Neural progenitor cell (in vitro differentiated cells): ENCODE data around the gene TCF4. TPM values are rescaled to one million over a fixed set of nuclear protein-coding genes. Genes with fewer than 3 reads are reported as not detected.

Experiments used
- DNase-seq: peaks from one replicate; pipeline ENCODE4 v3.0.0-alpha.2; 2016; ENCODE audit warnings: low spot score
- H2AFZ ChIP-seq: fragments of 200-600 bp; sonication (generic); replicated peaks from 2 replicates; pipeline ENCODE4 v1.6.1; 2016; ENCODE audit warnings: antibody characterized with exemption
- H3F3A ChIP-seq: fragments of 200-600 bp; sonication (generic); 2 replicates; pipeline ENCODE4 v1.6.1; 2016; ENCODE audit warnings: antibody characterized with exemption, low read depth
- H3K27ac ChIP-seq: fragments of 200-600 bp; sonication (generic); 2 replicates; pipeline ENCODE4 v1.5.1; 2016; ENCODE audit warnings: mild to moderate bottlenecking
- H3K27me3 ChIP-seq: fragments of 200-600 bp; sonication (generic); 2 replicates; pipeline ENCODE4 v1.6.1; 2016; ENCODE audit warnings: mild to moderate bottlenecking, moderate library complexity
- H3K36me3 ChIP-seq: fragments of 200-600 bp; sonication (generic); 2 replicates; pipeline ENCODE4 v1.5.1; 2016
- H3K4me1 ChIP-seq: fragments of 200-600 bp; sonication (generic); 2 replicates; pipeline ENCODE4 v1.6.1; 2016; ENCODE audit warnings: mixed run types
- H3K4me2 ChIP-seq: fragments of 200-600 bp; sonication (generic); 2 replicates; pipeline ENCODE4 v1.6.1; 2016
- H3K4me3 ChIP-seq: fragments of 200-600 bp; sonication (generic); 2 replicates; pipeline ENCODE4 v1.5.1; 2016
- H3K79me2 ChIP-seq: fragments of 200-600 bp; sonication (generic); 2 replicates; pipeline ENCODE4 v1.6.1; 2016; ENCODE audit warnings: low read depth
- H3K9ac ChIP-seq: fragments of 200-600 bp; sonication (generic); 2 replicates; pipeline ENCODE4 v1.6.1; 2016
- H3K9me3 ChIP-seq: fragments of 200-600 bp; sonication (generic); 2 replicates; pipeline ENCODE4 v1.5.1; 2016; ENCODE audit warnings: low read depth
- H4K20me1 ChIP-seq: fragments of 200-600 bp; sonication (generic); 2 replicates; pipeline ENCODE4 v1.6.1; 2016; ENCODE audit warnings: low read depth
- H3K27ac Mint-ChIP-seq: 3 replicates; pipeline ENCODE4 v1.8.0; 2021; ENCODE audit warnings: mixed read lengths
- H3K27me3 Mint-ChIP-seq: 2 replicates; pipeline ENCODE4 v1.8.0; 2022; ENCODE audit warnings: low read depth, mild to moderate bottlenecking, inconsistent platforms, moderate library complexity, mixed read lengths; ENCODE audit not compliant: insufficient read depth
- H3K36me3 Mint-ChIP-seq: 3 replicates; pipeline ENCODE4 v1.8.0; 2021; ENCODE audit warnings: mixed read lengths
- H3K4me1 Mint-ChIP-seq: 3 replicates; pipeline ENCODE4 v1.8.0; 2021; ENCODE audit warnings: mixed read lengths
- H3K4me3 Mint-ChIP-seq: 3 replicates; pipeline ENCODE4 v1.8.0; 2021; ENCODE audit warnings: mild to moderate bottlenecking, moderate library complexity, mixed read lengths
- H3K9me3 Mint-ChIP-seq: 3 replicates; pipeline ENCODE4 v1.8.0; 2020; ENCODE audit warnings: mixed read lengths
- EZH2 ChIP-seq: fragments of 200-600 bp; sonication (generic); IDR thresholded peaks from 2 replicates; pipeline ENCODE4 v1.6.1; 2017; ENCODE audit warnings: antibody characterized with exemption, mild to moderate bottlenecking, moderate library complexity
- EZH2phosphoT487 ChIP-seq: fragments of 200-600 bp; sonication (generic); IDR thresholded peaks from 2 replicates; pipeline ENCODE4 v1.6.1; 2017; ENCODE audit warnings: antibody characterized with exemption
- total RNA-seq: library from RNA; depleted of rRNA; stranded (reverse); fragments of >200 nt; gene quantifications from 2 replicates; pipeline ENCODE4 v1.2.3, GENCODE V29; 2015; ENCODE audit warnings: low replicate concordance
- TF ChIP-seq, protein P1 (sequence below): fragments of 200-600 bp; sonication (generic); IDR thresholded peaks from 2 replicates; pipeline ENCODE4 v1.5.1; 2017; ENCODE audit warnings: antibody characterized with exemption, mild to moderate bottlenecking

Gene TCF4
- total RNA-seq, 1 donor from 2014 or later, result 161 TPM

DNA sequence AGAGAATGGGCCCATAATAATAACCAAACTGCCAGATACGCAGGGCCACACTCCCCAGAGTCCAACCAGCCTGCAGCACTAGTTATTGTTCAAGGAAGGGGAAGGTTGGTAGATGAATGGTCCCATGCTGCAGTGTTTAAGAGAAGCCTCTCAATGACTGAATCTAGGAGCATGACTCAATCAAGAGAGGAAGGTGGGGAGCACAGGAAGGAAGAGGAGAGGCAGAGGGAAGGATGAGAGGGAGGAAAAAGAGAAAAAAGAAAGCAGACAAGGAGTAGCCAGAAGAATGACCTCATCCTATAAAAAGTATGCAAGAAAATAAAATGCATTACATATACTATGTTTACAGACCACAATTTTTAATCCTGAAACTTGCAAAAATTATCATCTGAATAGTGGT, 174.5 kb downstream of the TCF4 start:
- H3K4me3 Mint-ChIP-seq, result no peak overlapping the region

DNA sequence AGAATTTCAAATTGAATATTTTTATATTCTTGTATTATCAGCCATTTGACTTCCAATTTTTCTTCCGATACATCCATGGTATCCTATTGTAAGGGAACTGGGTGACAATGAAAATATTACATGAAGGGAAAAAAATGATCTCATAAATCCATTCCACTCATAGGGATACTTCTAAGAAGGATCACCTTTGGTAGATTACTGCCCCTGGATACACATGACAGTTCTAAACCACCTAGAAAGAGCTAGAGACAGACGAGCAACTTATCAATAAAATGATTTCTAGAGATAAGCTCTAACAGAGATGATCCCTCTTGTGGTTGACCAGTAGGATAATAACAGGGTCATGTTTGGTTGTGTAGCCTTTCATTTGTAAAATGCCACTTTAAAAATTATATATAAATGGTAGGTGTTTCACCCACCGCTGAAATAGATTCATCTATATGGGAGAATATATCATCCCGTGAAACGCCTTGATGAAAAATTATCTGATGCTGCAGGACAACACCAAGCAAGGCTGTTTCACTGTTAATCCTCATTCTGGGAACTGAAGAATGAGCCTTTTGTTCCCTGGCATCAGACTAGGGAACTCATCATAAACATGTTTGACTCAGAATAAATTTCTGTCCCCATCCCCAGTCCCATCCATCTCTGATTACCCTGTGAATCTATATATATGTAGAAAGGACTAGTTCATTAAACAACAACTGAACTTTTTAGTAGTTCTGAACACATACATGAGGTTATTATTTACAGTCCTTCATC, 180.0 kb downstream of the TCF4 start:
- no peaks in the 10 kb centered on the region for H3K27me3 ChIP-seq
- peaks cover 99% of the 10 kb centered on the region for H3K79me2 ChIP-seq
- no peak overlapping the region for H3K9ac ChIP-seq
- H3K4me3 ChIP-seq, result no peak overlapping the region
- peaks cover 86% of the 10 kb centered on the region for H4K20me1 ChIP-seq
- no peak overlapping the region for H3K4me2 ChIP-seq
- H3K36me3 ChIP-seq, result no peaks in the 10 kb centered on the region
- no peak overlapping the region for H3K27ac ChIP-seq
- no peaks in the 10 kb centered on the region for H3F3A ChIP-seq
- Mint-ChIP-seq H3K36me3 (peaks cover 5% of the 10 kb centered on the region), H3K4me1 (peaks cover 42% of the 10 kb centered on the region), H3K9me3 (no peaks in the 10 kb centered on the region), H3K4me3 (no peak overlapping the region), H3K27me3 (peaks cover 5% of the 10 kb centered on the region), H3K27ac (no peak overlapping the region)
- H2AFZ ChIP-seq, result no peak overlapping the region
- TF ChIP-seq EZH2 (no peak), EZH2phosphoT487 (no peak)
- TF ChIP-seq, protein P1, sequence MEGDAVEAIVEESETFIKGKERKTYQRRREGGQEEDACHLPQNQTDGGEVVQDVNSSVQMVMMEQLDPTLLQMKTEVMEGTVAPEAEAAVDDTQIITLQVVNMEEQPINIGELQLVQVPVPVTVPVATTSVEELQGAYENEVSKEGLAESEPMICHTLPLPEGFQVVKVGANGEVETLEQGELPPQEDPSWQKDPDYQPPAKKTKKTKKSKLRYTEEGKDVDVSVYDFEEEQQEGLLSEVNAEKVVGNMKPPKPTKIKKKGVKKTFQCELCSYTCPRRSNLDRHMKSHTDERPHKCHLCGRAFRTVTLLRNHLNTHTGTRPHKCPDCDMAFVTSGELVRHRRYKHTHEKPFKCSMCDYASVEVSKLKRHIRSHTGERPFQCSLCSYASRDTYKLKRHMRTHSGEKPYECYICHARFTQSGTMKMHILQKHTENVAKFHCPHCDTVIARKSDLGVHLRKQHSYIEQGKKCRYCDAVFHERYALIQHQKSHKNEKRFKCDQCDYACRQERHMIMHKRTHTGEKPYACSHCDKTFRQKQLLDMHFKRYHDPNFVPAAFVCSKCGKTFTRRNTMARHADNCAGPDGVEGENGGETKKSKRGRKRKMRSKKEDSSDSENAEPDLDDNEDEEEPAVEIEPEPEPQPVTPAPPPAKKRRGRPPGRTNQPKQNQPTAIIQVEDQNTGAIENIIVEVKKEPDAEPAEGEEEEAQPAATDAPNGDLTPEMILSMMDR, result no peak
- H3K9me3 ChIP-seq, result no peaks in the 10 kb centered on the region
- no peak for DNase-seq
- peaks cover 50% of the 10 kb centered on the region for H3K4me1 ChIP-seq

More for the DNA sequence above, 174.5 kb downstream of the TCF4 start:
- H3K36me3 ChIP-seq, result no peaks in the 10 kb centered on the region
- no peak overlapping the region for H2AFZ ChIP-seq
- H3K27ac ChIP-seq, result no peak overlapping the region
- TF ChIP-seq EZH2phosphoT487 (no peak), EZH2 (no peak)
- TF ChIP-seq, protein P1, result no peak
- Mint-ChIP-seq H3K4me1 (peaks cover 13% of the 10 kb centered on the region), H3K27me3 (peaks cover 2% of the 10 kb centered on the region), H3K9me3 (peaks cover 3% of the 10 kb centered on the region), H3K27ac (no peak overlapping the region), H3K36me3 (peaks cover 7% of the 10 kb centered on the region)
- no peak overlapping the region for H3K4me2 ChIP-seq
- H3K4me1 ChIP-seq, result peaks cover 32% of the 10 kb centered on the region
- H3K4me3 ChIP-seq, result no peak overlapping the region
- H3K9me3 ChIP-seq, result no peaks in the 10 kb centered on the region
- DNase-seq, result no peak
- H3K9ac ChIP-seq, result no peak overlapping the region
- H3K27me3 ChIP-seq, result no peaks in the 10 kb centered on the region
- H3K79me2 ChIP-seq, result peaks cover 100% of the 10 kb centered on the region
- peaks cover 76% of the 10 kb centered on the region for H4K20me1 ChIP-seq
- H3F3A ChIP-seq, result peaks cover 14% of the 10 kb centered on the region

DNA sequence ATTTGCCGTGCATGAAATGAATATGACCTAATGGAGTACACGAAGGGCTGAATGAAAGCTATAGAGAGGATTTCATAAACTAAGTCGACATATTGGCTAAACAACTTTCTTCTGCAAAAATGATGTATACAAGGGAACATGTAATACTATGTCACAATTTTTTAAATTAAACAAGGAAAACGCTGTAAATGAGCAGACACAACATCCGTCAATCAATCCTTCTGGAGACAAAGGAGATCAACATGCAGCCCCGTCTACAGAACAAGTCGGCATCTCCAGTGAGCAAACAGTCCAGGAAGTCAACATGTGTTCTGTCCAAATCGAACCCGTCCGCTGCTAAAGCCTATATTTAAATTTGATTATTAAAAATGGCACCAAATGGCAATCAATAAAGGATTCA, 180.8 kb downstream of the TCF4 start:
- Mint-ChIP-seq H3K27me3 (peaks cover 5% of the 10 kb centered on the region), H3K36me3 (peaks cover 5% of the 10 kb centered on the region), H3K4me1 (peaks cover 48% of the 10 kb centered on the region), H3K4me3 (no peak overlapping the region), H3K9me3 (no peaks in the 10 kb centered on the region), H3K27ac (no peak overlapping the region)
- Histone ChIP-seq H3K4me1 (peaks cover 58% of the 10 kb centered on the region), H3K4me2 (no peak overlapping the region), H3K36me3 (no peaks in the 10 kb centered on the region), H3K27me3 (no peaks in the 10 kb centered on the region), H3F3A (peaks cover 1% of the 10 kb centered on the region), H3K79me2 (peaks cover 98% of the 10 kb centered on the region), H3K4me3 (no peak overlapping the region), H3K9ac (no peak overlapping the region), H2AFZ (no peak overlapping the region), H4K20me1 (peaks cover 88% of the 10 kb centered on the region), H3K27ac (no peak overlapping the region), H3K9me3 (no peaks in the 10 kb centered on the region)
- no peak for DNase-seq
- no peak for TF ChIP-seq EZH2
- TF ChIP-seq EZH2phosphoT487, result no peak
- TF ChIP-seq, protein P1, result no peak
